C4-2B (cell line): ENCODE data around the gene SYCP1.

Source experiments
- ZFX ChIP-seq: fragments of 450-650 bp; IDR thresholded peaks from 2 replicates; pipeline ENCODE4 v1.6.1; 2017
- TF ChIP-seq, protein P1 (sequence below): fragments of 450-650 bp; conservative IDR thresholded peaks from 2 replicates; pipeline ENCODE4 v1.5.1; 2017; ENCODE audit warnings: mild to moderate bottlenecking

DNA sequence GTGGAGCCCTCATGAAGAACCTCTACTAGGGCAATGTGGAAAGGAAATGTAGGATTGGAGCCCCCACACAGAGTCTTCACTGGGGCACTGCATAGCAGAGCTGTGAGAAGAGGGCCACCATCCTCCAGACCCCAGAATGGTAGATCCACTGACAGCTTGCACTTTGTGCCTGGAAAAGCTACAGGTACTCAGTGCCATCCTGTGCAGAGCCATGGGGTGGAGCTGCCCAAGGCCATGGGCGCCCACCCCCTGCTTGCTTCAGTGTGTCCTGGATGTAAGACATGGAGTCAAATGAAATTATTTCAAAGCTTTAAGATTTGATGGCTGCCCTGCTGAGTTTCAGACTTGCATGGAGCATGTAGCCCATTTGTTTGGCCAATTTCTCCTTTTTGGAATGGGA, 157.8 kb downstream of the SYCP1 start:
- TF ChIP-seq, protein P1, sequence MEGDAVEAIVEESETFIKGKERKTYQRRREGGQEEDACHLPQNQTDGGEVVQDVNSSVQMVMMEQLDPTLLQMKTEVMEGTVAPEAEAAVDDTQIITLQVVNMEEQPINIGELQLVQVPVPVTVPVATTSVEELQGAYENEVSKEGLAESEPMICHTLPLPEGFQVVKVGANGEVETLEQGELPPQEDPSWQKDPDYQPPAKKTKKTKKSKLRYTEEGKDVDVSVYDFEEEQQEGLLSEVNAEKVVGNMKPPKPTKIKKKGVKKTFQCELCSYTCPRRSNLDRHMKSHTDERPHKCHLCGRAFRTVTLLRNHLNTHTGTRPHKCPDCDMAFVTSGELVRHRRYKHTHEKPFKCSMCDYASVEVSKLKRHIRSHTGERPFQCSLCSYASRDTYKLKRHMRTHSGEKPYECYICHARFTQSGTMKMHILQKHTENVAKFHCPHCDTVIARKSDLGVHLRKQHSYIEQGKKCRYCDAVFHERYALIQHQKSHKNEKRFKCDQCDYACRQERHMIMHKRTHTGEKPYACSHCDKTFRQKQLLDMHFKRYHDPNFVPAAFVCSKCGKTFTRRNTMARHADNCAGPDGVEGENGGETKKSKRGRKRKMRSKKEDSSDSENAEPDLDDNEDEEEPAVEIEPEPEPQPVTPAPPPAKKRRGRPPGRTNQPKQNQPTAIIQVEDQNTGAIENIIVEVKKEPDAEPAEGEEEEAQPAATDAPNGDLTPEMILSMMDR = no peak
- no peak for TF ChIP-seq ZFX
